Smooth muscle cell (in vitro differentiated cells): ENCODE results near the gene SMG6. TPM values are rescaled to one million over a fixed set of nuclear protein-coding genes. Genes with fewer than 3 reads are reported as not detected.

Experiments
- DNase-seq: peaks from one replicate; lab custom pipeline; 2025; ENCODE audit not compliant: unreplicated experiment; lab: John Stamatoyannopoulos, UW
- H2AFZ ChIP-seq: fragments of 200-600 bp; sonication (generic); 2 replicates; pipeline ENCODE4 v1.6.0; 2016; ENCODE audit warnings: antibody characterized with exemption, low read depth, mild to moderate bottlenecking
- H3F3A ChIP-seq: fragments of 200-600 bp; sonication (generic); 2 replicates; pipeline ENCODE4 v1.6.0; 2017; ENCODE audit warnings: antibody characterized with exemption, low read depth
- H3K27ac ChIP-seq: fragments of 200-600 bp; sonication (generic); 2 replicates; pipeline ENCODE4 v1.5.1; 2016; ENCODE audit warnings: low read depth, mild to moderate bottlenecking
- H3K27me3 ChIP-seq: fragments of 200-600 bp; sonication (generic); 2 replicates; pipeline ENCODE4 v1.6.1; 2016; ENCODE audit warnings: low read depth, mild to moderate bottlenecking
- H3K36me3 ChIP-seq: fragments of 200-600 bp; sonication (generic); 2 replicates; pipeline ENCODE4 v1.5.1; 2016; ENCODE audit warnings: low read depth
- H3K4me1 ChIP-seq: fragments of 200-600 bp; sonication (generic); 2 replicates; pipeline ENCODE4 v1.5.1; 2016; ENCODE audit warnings: low read depth
- H3K4me2 ChIP-seq: fragments of 200-600 bp; sonication (generic); 2 replicates; pipeline ENCODE4 v1.6.0; 2016; ENCODE audit warnings: mild to moderate bottlenecking
- H3K4me3 ChIP-seq: fragments of 200-600 bp; sonication (generic); 2 replicates; pipeline ENCODE4 v1.5.1; 2016; ENCODE audit warnings: mild to moderate bottlenecking
- H3K79me2 ChIP-seq: fragments of 200-600 bp; sonication (generic); 2 replicates; pipeline ENCODE4 v1.6.0; 2016; ENCODE audit warnings: low read depth, mild to moderate bottlenecking
- H3K9ac ChIP-seq: fragments of 200-600 bp; sonication (generic); 2 replicates; pipeline ENCODE4 v1.6.0; 2016; ENCODE audit warnings: low read depth
- H3K9me3 ChIP-seq: fragments of 200-600 bp; sonication (generic); replicated peaks from 2 replicates; pipeline ENCODE4 v1.5.1; 2016; ENCODE audit warnings: low read depth
- H4K20me1 ChIP-seq: fragments of 200-600 bp; sonication (generic); 2 replicates; pipeline ENCODE4 v1.6.0; 2016; ENCODE audit warnings: low read depth
- CTCF ChIP-seq: fragments of 200-600 bp; sonication (generic); IDR thresholded peaks from 2 replicates; pipeline ENCODE4 v1.5.1; 2017; ENCODE audit warnings: borderline replicate concordance, mild to moderate bottlenecking, antibody characterized with exemption; ENCODE audit not compliant: insufficient read depth, poor library complexity, severe bottlenecking
- WGBS: methylation state at CpG from one replicate; pipeline ENCODE4 v1.1.7; 2016; ENCODE audit warnings: low lambda C conversion rate; 5-methylcytosine and 5-hydroxymethylcytosine counted together
- polyA plus RNA-seq: library from polyadenylated mRNA; unstranded; fragments of >200 nt; fragmentation: Nextera tagmentation; extraction: Ambion mirVana; gene quantifications from 2 replicates; pipeline ENCODE4 v1.2.1, GENCODE V29; 2016
- total RNA-seq: library from RNA; depleted of rRNA; stranded (reverse); fragments of >200 nt; gene quantifications from 2 replicates; pipeline ENCODE4 v1.2.3, GENCODE V29; 2014

Gene SMG6
- total and polyA plus RNA-seq, 2 experiments from 2014 or later: 10.6 to 21.4 TPM

DNA sequence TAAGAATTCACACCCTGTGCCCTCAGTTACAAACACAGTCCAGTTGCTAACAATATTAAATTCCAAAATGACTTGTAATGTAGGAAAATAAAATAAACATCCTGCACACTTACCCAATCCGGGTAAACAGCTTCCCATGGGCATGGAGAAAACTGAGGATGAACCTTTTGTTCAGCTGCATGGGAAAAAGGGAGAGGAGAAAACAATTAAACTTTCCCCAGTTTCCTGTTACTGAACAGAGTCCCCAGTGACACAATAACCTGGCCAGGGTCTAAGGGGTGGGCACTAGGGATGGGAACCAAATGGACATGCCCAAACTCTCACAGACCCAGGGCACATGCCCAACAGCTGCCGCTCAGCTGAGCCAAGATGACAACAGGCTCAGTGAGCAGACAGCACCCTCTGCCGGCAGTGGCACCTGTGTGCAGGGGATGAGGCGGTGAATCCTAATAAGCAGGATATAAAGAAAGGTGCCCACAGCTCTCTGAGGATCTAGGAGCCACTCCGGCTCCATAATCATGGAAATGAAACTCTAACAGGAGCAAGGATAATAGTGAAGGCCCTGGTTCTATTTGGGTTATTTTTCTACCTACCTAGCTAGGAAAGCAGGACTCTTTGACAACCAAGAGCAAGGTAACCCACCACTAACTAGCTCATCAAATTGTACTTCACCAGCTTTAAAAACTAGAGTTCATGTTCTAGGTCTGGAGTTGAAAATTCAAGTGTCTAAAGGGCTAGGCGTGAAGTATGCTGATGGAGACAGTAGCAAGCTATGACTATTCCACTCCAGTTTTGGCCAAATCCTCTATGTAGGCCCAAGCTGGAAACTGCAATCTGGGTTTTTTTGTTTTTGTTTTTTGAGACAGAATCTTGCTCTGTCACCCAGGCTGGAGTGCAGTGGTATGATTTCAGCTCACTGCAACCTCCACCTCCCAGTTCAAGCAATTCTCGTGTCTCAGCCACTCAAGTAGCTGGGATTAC, 58.8 kb downstream of the SMG6 start:
- H3K4me2 ChIP-seq: no peak overlapping the region
- TF ChIP-seq CTCF: peak; percentile 94
- no peak overlapping the region for H2AFZ ChIP-seq
- no peaks in the 10 kb centered on the region for H3K27me3 ChIP-seq
- H3K9me3 ChIP-seq: no peaks in the 10 kb centered on the region
- peaks cover 2% of the 10 kb centered on the region for H3K4me1 ChIP-seq
- no peak overlapping the region for H3K9ac ChIP-seq
- 50% methylated on average over 7 of the region's 7 CpGs for WGBS
- H3K4me3 ChIP-seq: no peak overlapping the region
- no peaks in the 10 kb centered on the region for H3K79me2 ChIP-seq
- no peaks in the 10 kb centered on the region for H3F3A ChIP-seq
- H4K20me1 ChIP-seq: peaks cover 7% of the 10 kb centered on the region
- peak; percentile 22 for DNase-seq
- H3K36me3 ChIP-seq: no peaks in the 10 kb centered on the region
- no peak overlapping the region for H3K27ac ChIP-seq

DNA sequence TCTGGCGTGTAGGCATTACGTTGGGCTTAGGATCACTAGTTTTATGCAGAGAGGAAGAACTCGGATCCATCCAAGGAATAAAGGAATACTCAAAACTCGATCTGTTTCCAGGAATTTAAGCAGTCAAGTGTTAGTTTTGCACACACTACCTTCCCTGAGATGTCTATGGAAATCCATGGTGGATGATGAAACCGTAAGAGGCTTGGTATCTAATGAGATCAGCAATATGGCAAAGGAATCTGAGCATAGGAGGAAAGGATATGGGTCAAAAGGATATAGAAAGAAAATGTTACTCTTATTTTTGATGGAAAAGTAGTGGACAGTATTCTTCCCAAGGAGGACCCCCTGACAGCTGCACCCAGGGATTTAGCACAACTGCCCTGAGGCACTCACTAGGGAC, 59.6 kb downstream of the SMG6 start:
- H3K36me3 ChIP-seq: no peaks in the 10 kb centered on the region
- peaks cover 7% of the 10 kb centered on the region for H4K20me1 ChIP-seq
- H3K4me3 ChIP-seq: no peak overlapping the region
- H3K27me3 ChIP-seq: no peaks in the 10 kb centered on the region
- peaks cover 2% of the 10 kb centered on the region for H3K4me1 ChIP-seq
- H3K79me2 ChIP-seq: no peaks in the 10 kb centered on the region
- no peak overlapping the region for H3K9ac ChIP-seq
- 97% methylated on average over 5 of the region's 5 CpGs for WGBS
- no peaks in the 10 kb centered on the region for H3K9me3 ChIP-seq
- DNase-seq: no peak
- H3K4me2 ChIP-seq: no peak overlapping the region
- H3K27ac ChIP-seq: no peak overlapping the region
- no peak overlapping the region for H2AFZ ChIP-seq
- TF ChIP-seq CTCF: no peak
- peaks cover 4% of the 10 kb centered on the region for H3F3A ChIP-seq

GRCh38 chr17:2241823-2242222, 61.8 kb downstream of the SMG6 start:
- DNase-seq: no peak
- WGBS: 55% methylated on average over 5 of the region's 5 CpGs
- H3K4me1 ChIP-seq: peaks cover 2% of the 10 kb centered on the region

More at GRCh38 chr17:2241823-2242222, 61.8 kb downstream of the SMG6 start:
- Histone ChIP-seq H3K9me3 (no peaks in the 10 kb centered on the region), H3K27ac (peak overlapping the region; percentile 79), H3K9ac (no peak overlapping the region), H3K4me2 (no peak overlapping the region), H3K79me2 (no peaks in the 10 kb centered on the region), H3K4me3 (no peak overlapping the region), H2AFZ (no peak overlapping the region), H3F3A (peaks cover 4% of the 10 kb centered on the region), H3K27me3 (no peaks in the 10 kb centered on the region), H4K20me1 (peaks cover 7% of the 10 kb centered on the region), H3K36me3 (no peaks in the 10 kb centered on the region)
- TF ChIP-seq CTCF: no peak
